Body of pancreas (tissue), 4 donors: ENCODE data around the gene SMAD5.

Experiments used
- CTCF ChIP-seq, 7 experiments: fragments of 450-650 bp in 4 of 7; fragments of 200-600 bp in 3 of 7; sonication (generic) in 3 of 7; IDR thresholded peaks; one replicate each; pipeline ENCODE4 v1.5.1; 2016 to 2019; ENCODE audit warnings: antibody characterized with exemption in 7 of 7
- POLR2A ChIP-seq, 3 donors: fragments of 450-650 bp; IDR thresholded peaks; one replicate each; pipeline ENCODE4 v1.6.1; 2016; ENCODE audit warnings: antibody characterized with exemption in 3 of 3, mild to moderate bottlenecking in 2 of 3

GRCh38 chr5:136099870-136100269 lies 32.8 kb upstream of the SMAD5 start:
- TF ChIP-seq CTCF (IDR thresholded peaks at IDR 0.05) (no peak), POLR2A (IDR thresholded peaks at IDR 0.05) (no peak)
